A549 (cell line): ENCODE data around the gene TOB1. TPM values are rescaled to one million over a fixed set of nuclear protein-coding genes. Genes with fewer than 3 reads are reported as not detected.

Experiments used
- ATAC-seq, 2 experiments: fragments of 200-7000 bp in 1 of 2; fragments of >200 bp in 1 of 2; cut with Nextera tagmentation in 1 of 2; cut with Tn5 transposase in 1 of 2; 3 replicates each; pipeline versions ENCODE4 v1.8.0 to v1.9.1; 2018 to 2020; ENCODE audit warnings: mild to moderate bottlenecking in 1 of 2, moderate library complexity in 1 of 2
- CTCF ChIA-PET: fragments of 300-600 bp; sonication (Branson Sonifier 250); formaldehyde crosslinking; extraction: SDS; loops from one replicate; lab custom pipeline; 2021; ENCODE audit warnings: antibody characterized with exemption, inconsistent platforms; lab: Yijun Ruan, JAX
- POLR2A ChIA-PET: fragments of 350-600 bp; formaldehyde crosslinking; extraction: SDS; loops from one replicate; lab custom pipeline; 2021; ENCODE audit warnings: antibody characterized with exemption, inconsistent platforms; lab: Yijun Ruan, JAX
- DNase-seq, 2 experiments: peaks; one replicate each; pipeline versions ENCODE4 v3.0.0 to v3.0.0-alpha.2; 2011 to 2016; ENCODE audit warnings: low read depth in 1 of 2, low spot score in 1 of 2
- FAIRE-seq: peaks from 2 replicates; lab custom pipeline; 2011; peaks lifted over from hg19 to GRCh38; lab: Jason Lieb, UNC
- H3K27ac ChIP-seq, 2 experiments: fragments of >200 bp; sonication (Bioruptor Twin); formaldehyde crosslinking; 3 replicates each; pipeline ENCODE4 v1.5.1; 2016 to 2017
- H3K4me1 ChIP-seq: fragments of >200 bp; sonication (Bioruptor Twin); formaldehyde crosslinking; 3 replicates; pipeline ENCODE4 v1.6.1; 2016
- H3K4me2 ChIP-seq: fragments of >200 bp; sonication (Bioruptor Twin); formaldehyde crosslinking; 3 replicates; pipeline ENCODE4 v1.6.1; 2016
- H3K4me3 ChIP-seq: fragments of >200 bp; sonication (Bioruptor Twin); formaldehyde crosslinking; 3 replicates; pipeline ENCODE4 v1.5.1; 2016
- H3K9me3 ChIP-seq: fragments of >200 bp; sonication (Bioruptor Twin); formaldehyde crosslinking; 3 replicates; pipeline ENCODE4 v1.6.1; 2016
- BHLHE40 ChIP-seq: IDR thresholded peaks from 2 replicates; pipeline ENCODE4 v1.6.1; 2012; ENCODE audit warnings: low read depth, low read length, inconsistent platforms
- CBX2 ChIP-seq: fragments of 200-600 bp; sonication (generic); IDR thresholded peaks from 2 replicates; pipeline ENCODE4 v1.6.1; 2016; ENCODE audit warnings: low read depth, mild to moderate bottlenecking, borderline replicate concordance
- CEBPB ChIP-seq, 2 experiments: fragments of >200 bp in 1 of 2; sonication (Bioruptor Twin) in 1 of 2; formaldehyde crosslinking in 1 of 2; IDR thresholded peaks; 2 replicates each; pipeline ENCODE4 v1.6.1; 2012 to 2016
- CHD2 ChIP-seq: fragments of 150-350 bp; IDR thresholded peaks from 2 replicates; pipeline ENCODE4 v1.6.1; 2014; ENCODE audit warnings: low read length; ENCODE audit not compliant: partially characterized antibody
- EHF ChIP-seq: fragments of 250-450 bp; sonication (Bioruptor Pico); IDR thresholded peaks from 2 replicates; pipeline ENCODE4 v1.5.0; 2020; ENCODE audit warnings: mild to moderate bottlenecking
- EP300 ChIP-seq, 2 experiments: fragments of >200 bp; sonication (Bioruptor Twin); formaldehyde crosslinking; IDR thresholded peaks; 2 replicates in 1 of 2; 3 replicates in 1 of 2; pipeline ENCODE4 v1.6.1; 2016 to 2017
- FOXS1 ChIP-seq: fragments of 250-450 bp; sonication (Bioruptor Pico); IDR thresholded peaks from 2 replicates; pipeline ENCODE4 v1.5.0; 2020; ENCODE audit warnings: mild to moderate bottlenecking, moderate library complexity
- GATA3 ChIP-seq: IDR thresholded peaks from 2 replicates; pipeline ENCODE4 v1.6.1; 2012; ENCODE audit warnings: borderline replicate concordance
- HDAC2 ChIP-seq: fragments of 200-600 bp; sonication (generic); IDR thresholded peaks from 2 replicates; pipeline ENCODE4 v1.6.1; 2016
- HEYL ChIP-seq: fragments of 250-450 bp; sonication (Bioruptor Pico); IDR thresholded peaks from 2 replicates; pipeline ENCODE4 v1.8.0; 2021; ENCODE audit warnings: mild to moderate bottlenecking, moderate library complexity
- HOXB13 ChIP-seq: fragments of 250-450 bp; sonication (Bioruptor Pico); IDR thresholded peaks from 2 replicates; pipeline ENCODE4 v1.5.0; 2020; ENCODE audit warnings: low read depth, mild to moderate bottlenecking, moderate library complexity
- JUN ChIP-seq, 2 experiments: fragments of >200 bp; sonication (Bioruptor Twin); formaldehyde crosslinking; IDR thresholded peaks; 2 replicates in 1 of 2; 3 replicates in 1 of 2; pipeline ENCODE4 v1.6.1; 2016 to 2017
- KDM5A ChIP-seq: fragments of 200-600 bp; sonication (generic); IDR thresholded peaks from 2 replicates; pipeline ENCODE4 v1.6.1; 2016; ENCODE audit warnings: antibody characterized with exemption, mild to moderate bottlenecking
- MAFK ChIP-seq: fragments of 450-650 bp; IDR thresholded peaks from 2 replicates; pipeline ENCODE4 v1.6.1; 2014; ENCODE audit not compliant: partially characterized antibody
- MAX ChIP-seq: IDR thresholded peaks from 2 replicates; pipeline ENCODE4 v1.6.1; 2012
- MAZ ChIP-seq: fragments of 150-350 bp; IDR thresholded peaks from 2 replicates; pipeline ENCODE4 v1.6.1; 2014; ENCODE audit warnings: antibody characterized with exemption, low read depth, low read length, borderline replicate concordance
- MYC ChIP-seq: IDR thresholded peaks from 2 replicates; pipeline ENCODE4 v1.6.1; 2012; ENCODE audit warnings: mild to moderate bottlenecking, inconsistent platforms, low read length, improper control_type of control experiment, borderline replicate concordance
- NFE2L2 ChIP-seq: fragments of 150-350 bp; conservative IDR thresholded peaks from 2 replicates; pipeline ENCODE4 v1.6.1; 2014; ENCODE audit warnings: low read length
- NPAS2 ChIP-seq: fragments of 250-450 bp; sonication (Bioruptor Pico); IDR thresholded peaks from 2 replicates; pipeline ENCODE4 v1.8.0; 2022; ENCODE audit warnings: mild to moderate bottlenecking, moderate library complexity, borderline replicate concordance
- PHF8 ChIP-seq: fragments of 200-600 bp; sonication (generic); IDR thresholded peaks from 2 replicates; pipeline ENCODE4 v1.6.1; 2016; ENCODE audit warnings: low read depth, mild to moderate bottlenecking, antibody characterized with exemption, moderate library complexity, borderline replicate concordance
- POLR2A ChIP-seq: IDR thresholded peaks from 2 replicates; pipeline ENCODE4 v1.6.1; 2012; ENCODE audit warnings: mild to moderate bottlenecking, low read length
- POLR2AphosphoS2 ChIP-seq: conservative IDR thresholded peaks from 2 replicates; pipeline ENCODE4 v1.6.1; 2012; ENCODE audit warnings: low read length, improper control_type of control experiment, inconsistent platforms
- RNF2 ChIP-seq: fragments of 200-600 bp; sonication (generic); IDR thresholded peaks from 2 replicates; pipeline ENCODE4 v1.6.1; 2016; ENCODE audit warnings: low read depth, mild to moderate bottlenecking, antibody characterized with exemption, moderate library complexity, borderline replicate concordance
- SMC3 ChIP-seq: fragments of >200 bp; sonication (Bioruptor Twin); formaldehyde crosslinking; IDR thresholded peaks from 3 replicates; pipeline ENCODE4 v1.6.1; 2018; ENCODE audit warnings: inconsistent platforms
- SREBF2 ChIP-seq: fragments of 450-650 bp; IDR thresholded peaks from 2 replicates; pipeline ENCODE4 v1.6.1; 2014; ENCODE audit warnings: mild to moderate bottlenecking, moderate library complexity
- TFCP2L1 ChIP-seq: fragments of 250-450 bp; sonication (Bioruptor Pico); IDR thresholded peaks from 2 replicates; pipeline ENCODE4 v1.5.0; 2021; ENCODE audit warnings: mild to moderate bottlenecking
- TP53 ChIP-seq: fragments of 250-450 bp; sonication (Bioruptor Pico); IDR thresholded peaks from 2 replicates; pipeline ENCODE4 v1.5.0; 2021; ENCODE audit warnings: mild to moderate bottlenecking, moderate library complexity
- ZC3H11A ChIP-seq: fragments of 450-650 bp; IDR thresholded peaks from 2 replicates; pipeline ENCODE4 v1.6.1; 2014; ENCODE audit warnings: antibody characterized with exemption, mild to moderate bottlenecking
- ZSCAN20 ChIP-seq: fragments of 250-450 bp; sonication (Bioruptor Pico); IDR thresholded peaks from 2 replicates; pipeline ENCODE4 v1.8.0; 2022; ENCODE audit warnings: mild to moderate bottlenecking, moderate library complexity
- WGBS: methylation state at CpG from one replicate; pipeline ENCODE4 v1.1.6; 2017; ENCODE audit errors: missing lambda C conversion rate; 5-methylcytosine and 5-hydroxymethylcytosine counted together
- polyA plus RNA-seq, 4 experiments: library from polyadenylated mRNA; depleted of rRNA in 3 of 4; stranded (reverse); fragments of >200 nt; fragmentation: RNase III in 1 of 4; extraction: RNeasy Plus Mini Kit Qiagen cat#74134 plus additional on column Dnase treatment in 1 of 4; gene quantifications; 2 replicates in 3 of 4; 3 replicates in 1 of 4; pipeline ENCODE4 v1.2.3, GENCODE V29; 2011 to 2017
- TF ChIP-seq, protein P1 (sequence below): IDR thresholded peaks from 2 replicates; pipeline ENCODE4 v1.6.1; 2012
- TF ChIP-seq, protein P2 (sequence below): fragments of >200 bp; sonication (Bioruptor Twin); formaldehyde crosslinking; IDR thresholded peaks from 2 replicates; pipeline ENCODE4 v1.6.1; 2016
- TF ChIP-seq, protein P3 (sequence below): IDR thresholded peaks from 2 replicates; pipeline ENCODE4 v1.6.1; 2012; ENCODE audit warnings: low read depth, borderline replicate concordance
- TF ChIP-seq, protein P4 (sequence below): fragments of 250-450 bp; sonication (Bioruptor Pico); IDR thresholded peaks from 2 replicates; pipeline ENCODE4 v1.5.0; 2021; ENCODE audit warnings: mild to moderate bottlenecking, moderate library complexity, borderline replicate concordance

Gene TOB1
- polyA plus RNA-seq, 2 of the 4 experiments (the other 2 are of a cell fraction) = 111 to 133 TPM

- H3K4me1 ChIP-seq = peaks cover 8% of the 10 kb centered on the region
- H3K9me3 ChIP-seq = no peaks in the 10 kb centered on the region
- 51% methylated on average over 5 of the region's 5 CpGs for WGBS
- CTCF ChIA-PET = interaction anchor here (0.6 to 16.5 kb wide), 18 partner anchors 9 to 301 kb away, joined by 3 to 162 read pairs (median 5); partner anchors contain the start of genes ANKRD40CL and WFIKKN2
- TF ChIP-seq POLR2AphosphoS2 (no peak), NPAS2 (no peak), NFE2L2 (no peak), ZSCAN20 (no peak), CHD2 (no peak), EP300 (IDR thresholded peaks at IDR 0.05) (no peak), MAZ (no peak), JUN (IDR thresholded peaks at IDR 0.05) (no peak), HDAC2 (no peak), FOXS1 (no peak), EHF (CRISPR knock-in tag) (no peak), CBX2 (no peak), MAFK (no peak), TP53 (CRISPR knock-in tag) (no peak), RNF2 (no peak)
- TF ChIP-seq, protein P1, sequence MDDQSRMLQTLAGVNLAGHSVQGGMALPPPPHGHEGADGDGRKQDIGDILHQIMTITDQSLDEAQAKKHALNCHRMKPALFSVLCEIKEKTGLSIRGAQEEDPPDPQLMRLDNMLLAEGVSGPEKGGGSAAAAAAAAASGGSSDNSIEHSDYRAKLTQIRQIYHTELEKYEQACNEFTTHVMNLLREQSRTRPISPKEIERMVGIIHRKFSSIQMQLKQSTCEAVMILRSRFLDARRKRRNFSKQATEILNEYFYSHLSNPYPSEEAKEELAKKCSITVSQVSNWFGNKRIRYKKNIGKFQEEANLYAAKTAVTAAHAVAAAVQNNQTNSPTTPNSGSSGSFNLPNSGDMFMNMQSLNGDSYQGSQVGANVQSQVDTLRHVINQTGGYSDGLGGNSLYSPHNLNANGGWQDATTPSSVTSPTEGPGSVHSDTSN = no peak
- TF ChIP-seq, protein P2, sequence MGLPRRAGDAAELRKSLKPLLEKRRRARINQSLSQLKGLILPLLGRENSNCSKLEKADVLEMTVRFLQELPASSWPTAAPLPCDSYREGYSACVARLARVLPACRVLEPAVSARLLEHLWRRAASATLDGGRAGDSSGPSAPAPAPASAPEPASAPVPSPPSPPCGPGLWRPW = no peak
- no peak overlapping the region for H3K27ac ChIP-seq
- DNase-seq (no peak), FAIRE-seq (no peak), ATAC-seq (no peak)
- H3K4me3 ChIP-seq = no peak overlapping the region
- no peak overlapping the region for H3K4me2 ChIP-seq
- POLR2A ChIA-PET = no interaction called here
Measured at GRCh38 chr17:50816271-50816670, 49.9 kb downstream of the TOB1 start.

DNA sequence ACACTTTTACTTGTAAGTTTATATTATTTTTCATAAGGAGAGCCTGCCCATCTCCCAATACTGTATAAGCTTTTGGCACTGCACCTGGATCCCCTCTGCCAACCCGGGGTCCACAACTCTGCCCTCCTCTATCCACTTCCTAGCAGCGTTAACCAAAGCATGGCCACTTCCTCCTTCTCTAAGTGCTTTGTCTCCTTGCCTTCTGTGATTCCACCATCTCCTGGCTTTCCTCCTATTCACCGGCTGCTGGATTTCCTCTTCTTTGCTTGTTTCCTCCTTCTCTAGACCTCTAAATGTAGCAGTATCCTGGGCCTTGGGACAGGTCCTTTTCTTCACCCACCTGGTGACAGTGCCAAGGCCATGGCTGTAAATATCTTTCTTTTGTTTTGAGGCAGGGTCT lies 50.8 kb downstream of the TOB1 start:
- peaks cover 8% of the 10 kb centered on the region for H3K4me1 ChIP-seq
- H3K27ac ChIP-seq = no peak overlapping the region
- ChIA-PET POLR2A (no interaction called here), CTCF (interaction anchor here (0.6 to 16.5 kb wide), 13 partner anchors 8 to 360 kb away, joined by 3 to 162 read pairs (median 17); partner anchors contain the start of gene WFIKKN2)
- no peak for ATAC-seq
- no peak for FAIRE-seq
- TF ChIP-seq, protein P3, sequence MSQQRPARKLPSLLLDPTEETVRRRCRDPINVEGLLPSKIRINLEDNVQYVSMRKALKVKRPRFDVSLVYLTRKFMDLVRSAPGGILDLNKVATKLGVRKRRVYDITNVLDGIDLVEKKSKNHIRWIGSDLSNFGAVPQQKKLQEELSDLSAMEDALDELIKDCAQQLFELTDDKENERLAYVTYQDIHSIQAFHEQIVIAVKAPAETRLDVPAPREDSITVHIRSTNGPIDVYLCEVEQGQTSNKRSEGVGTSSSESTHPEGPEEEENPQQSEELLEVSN = no peak
- no peak for TF ChIP-seq MAZ
- TF ChIP-seq, protein P4, sequence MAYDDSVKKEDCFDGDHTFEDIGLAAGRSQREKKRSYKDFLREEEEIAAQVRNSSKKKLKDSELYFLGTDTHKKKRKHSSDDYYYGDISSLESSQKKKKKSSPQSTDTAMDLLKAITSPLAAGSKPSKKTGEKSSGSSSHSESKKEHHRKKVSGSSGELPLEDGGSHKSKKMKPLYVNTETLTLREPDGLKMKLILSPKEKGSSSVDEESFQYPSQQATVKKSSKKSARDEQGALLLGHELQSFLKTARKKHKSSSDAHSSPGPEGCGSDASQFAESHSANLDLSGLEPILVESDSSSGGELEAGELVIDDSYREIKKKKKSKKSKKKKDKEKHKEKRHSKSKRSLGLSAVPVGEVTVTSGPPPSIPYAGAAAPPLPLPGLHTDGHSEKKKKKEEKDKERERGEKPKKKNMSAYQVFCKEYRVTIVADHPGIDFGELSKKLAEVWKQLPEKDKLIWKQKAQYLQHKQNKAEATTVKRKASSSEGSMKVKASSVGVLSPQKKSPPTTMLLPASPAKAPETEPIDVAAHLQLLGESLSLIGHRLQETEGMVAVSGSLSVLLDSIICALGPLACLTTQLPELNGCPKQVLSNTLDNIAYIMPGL (CRISPR knock-in tag) = no peak
- TF ChIP-seq MYC = no peak
- TF ChIP-seq PHF8 = no peak
- no peak for DNase-seq
- WGBS = 88% methylated on average over 3 of the region's 3 CpGs
- H3K9me3 ChIP-seq = no peaks in the 10 kb centered on the region
- no peak overlapping the region for H3K4me2 ChIP-seq
- no peak overlapping the region for H3K4me3 ChIP-seq

DNA sequence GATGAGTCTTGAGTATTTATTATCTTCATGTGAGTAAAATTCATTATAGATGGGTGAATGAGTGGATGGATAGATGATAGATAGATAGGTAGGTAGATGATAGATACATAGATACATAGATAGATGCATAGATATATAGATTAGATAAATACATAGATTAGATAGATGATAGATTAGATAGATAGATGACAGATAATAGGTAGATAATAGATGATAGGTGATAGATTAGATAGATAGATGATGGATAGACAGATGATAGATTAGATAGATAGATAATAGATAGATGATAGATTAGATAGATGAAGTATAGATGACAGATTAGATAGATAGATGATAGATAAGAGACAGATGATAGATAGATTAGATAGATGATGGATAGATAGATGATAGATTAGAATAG lies 52.6 kb downstream of the TOB1 start:
- FAIRE-seq (no peak), DNase-seq (no peak), ATAC-seq (no peak)
- POLR2A ChIA-PET = no interaction called here
- H3K4me2 ChIP-seq = no peak overlapping the region
- no peak overlapping the region for H3K4me3 ChIP-seq
- no peaks in the 10 kb centered on the region for H3K9me3 ChIP-seq
- H3K4me1 ChIP-seq = peaks cover 8% of the 10 kb centered on the region
- no peak overlapping the region for H3K27ac ChIP-seq
- CTCF ChIA-PET = interaction anchor here (1.1 to 16.5 kb wide), 5 partner anchors 15 to 340 kb away, joined by 3 to 162 read pairs (median 101); partner anchors contain the start of genes NME1 and WFIKKN2
- no peak for TF ChIP-seq SMC3
- no peak for TF ChIP-seq BHLHE40
- no peak for TF ChIP-seq TFCP2L1 (CRISPR knock-in tag)
- TF ChIP-seq GATA3 = no peak
- no peak for TF ChIP-seq POLR2A
- no peak for TF ChIP-seq HDAC2
- no peak for TF ChIP-seq ZC3H11A
- no peak for TF ChIP-seq EP300 (IDR thresholded peaks at IDR 0.05)
- TF ChIP-seq CEBPB (IDR thresholded peaks at IDR 0.05) = no peak
- no peak for TF ChIP-seq HOXB13 (CRISPR knock-in tag)
- TF ChIP-seq KDM5A = no peak
- TF ChIP-seq MAX = no peak
- no peak for TF ChIP-seq SREBF2
- TF ChIP-seq TP53 (CRISPR knock-in tag) = no peak
- TF ChIP-seq HEYL (CRISPR knock-in tag) = no peak
- TF ChIP-seq, protein P3 = no peak
- TF ChIP-seq, protein P2 = no peak
